ENCODE data around the gene CPAMD8. TPM values are rescaled to one million over a fixed set of nuclear protein-coding genes. Genes with fewer than 3 reads are reported as not detected.

The CPAMD8 gene
- total RNA-seq, 2 donors from 2014 or later, result 134 to 216 TPM

DNA sequence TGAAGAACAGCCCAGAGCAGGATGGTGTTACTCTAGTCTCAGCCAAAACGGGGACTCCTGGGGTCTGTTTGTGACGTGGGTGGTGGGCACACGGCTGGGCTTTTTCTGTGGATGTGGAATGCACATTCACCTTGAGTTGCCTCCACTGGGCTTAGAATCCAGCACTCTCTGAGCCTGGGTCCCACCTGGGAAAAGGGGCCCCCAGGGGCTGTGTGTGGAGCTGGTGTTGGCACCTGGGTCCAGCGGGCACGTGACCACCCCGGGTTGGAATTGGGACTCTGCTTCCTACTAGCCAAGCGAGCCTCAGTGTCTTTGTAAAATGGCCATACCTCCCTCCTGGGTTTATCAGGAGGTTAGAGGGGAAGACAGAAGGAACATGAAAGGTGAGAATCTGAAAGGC is 167.0 kb downstream of the CPAMD8 start:
- no peaks in the 10 kb centered on the region for H3K9me3 ChIP-seq
- WGBS, result 92% methylated on average over 7 of the region's 7 CpGs
- no peak overlapping the region for H3K4me3 ChIP-seq
- DNase-seq (ENCODE audit: low spot score), result no peak
- no peaks in the 10 kb centered on the region for H3K27me3 ChIP-seq (replicated peaks; ENCODE audit: insufficient read depth)
- H3K36me3 ChIP-seq, result peaks cover 0 to 1% of the 10 kb centered on the region in 2 donors
- intact Hi-C loops (cut with DNase I), result no loop called here
- TF ChIP-seq, protein P1, sequence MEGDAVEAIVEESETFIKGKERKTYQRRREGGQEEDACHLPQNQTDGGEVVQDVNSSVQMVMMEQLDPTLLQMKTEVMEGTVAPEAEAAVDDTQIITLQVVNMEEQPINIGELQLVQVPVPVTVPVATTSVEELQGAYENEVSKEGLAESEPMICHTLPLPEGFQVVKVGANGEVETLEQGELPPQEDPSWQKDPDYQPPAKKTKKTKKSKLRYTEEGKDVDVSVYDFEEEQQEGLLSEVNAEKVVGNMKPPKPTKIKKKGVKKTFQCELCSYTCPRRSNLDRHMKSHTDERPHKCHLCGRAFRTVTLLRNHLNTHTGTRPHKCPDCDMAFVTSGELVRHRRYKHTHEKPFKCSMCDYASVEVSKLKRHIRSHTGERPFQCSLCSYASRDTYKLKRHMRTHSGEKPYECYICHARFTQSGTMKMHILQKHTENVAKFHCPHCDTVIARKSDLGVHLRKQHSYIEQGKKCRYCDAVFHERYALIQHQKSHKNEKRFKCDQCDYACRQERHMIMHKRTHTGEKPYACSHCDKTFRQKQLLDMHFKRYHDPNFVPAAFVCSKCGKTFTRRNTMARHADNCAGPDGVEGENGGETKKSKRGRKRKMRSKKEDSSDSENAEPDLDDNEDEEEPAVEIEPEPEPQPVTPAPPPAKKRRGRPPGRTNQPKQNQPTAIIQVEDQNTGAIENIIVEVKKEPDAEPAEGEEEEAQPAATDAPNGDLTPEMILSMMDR (IDR thresholded peaks at IDR 0.05), result no peak
- TF ChIP-seq POLR2AphosphoS5 (IDR thresholded peaks at IDR 0.05) (no peak), POLR2A (IDR thresholded peaks at IDR 0.05) (no peak)
- no peak overlapping the region for H3K27ac ChIP-seq
- H3K4me1 ChIP-seq (replicated peaks), result no peaks in the 10 kb centered on the region

DNA sequence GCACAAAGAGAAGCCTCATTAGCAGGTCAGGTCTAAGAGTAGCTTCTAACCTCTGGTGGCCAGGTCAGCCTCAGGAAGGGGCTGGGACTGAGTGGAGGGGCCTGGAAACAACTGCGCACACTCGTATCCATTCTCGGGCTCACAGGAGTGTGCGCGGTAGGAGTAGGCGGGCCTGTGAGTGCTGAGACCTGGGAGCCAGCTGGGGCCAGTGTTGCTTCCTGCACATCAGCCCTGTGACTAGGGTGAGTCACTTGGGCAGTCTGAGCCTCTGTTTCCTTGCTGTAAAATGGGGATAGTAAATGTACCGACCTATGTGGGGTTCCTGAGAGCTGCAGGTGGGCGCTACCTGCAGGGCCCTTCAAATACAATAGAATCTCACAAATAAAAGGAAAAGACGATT is 170.5 kb downstream of the CPAMD8 start:
- H3K9me3 ChIP-seq, result no peaks in the 10 kb centered on the region
- H3K4me1 ChIP-seq (replicated peaks), result no peaks in the 10 kb centered on the region
- 94% methylated on average over 9 of the region's 9 CpGs for WGBS
- TF ChIP-seq POLR2A (IDR thresholded peaks at IDR 0.05) (no peak), POLR2AphosphoS5 (IDR thresholded peaks at IDR 0.05) (no peak)
- TF ChIP-seq, protein P1 (IDR thresholded peaks at IDR 0.05), result no peak
- H3K27ac ChIP-seq, result no peak overlapping the region
- intact Hi-C loops (cut with DNase I), result no loop called here
- DNase-seq (ENCODE audit: low spot score), result no peak
- H3K4me3 ChIP-seq, result no peak overlapping the region
- H3K36me3 ChIP-seq, result peaks cover 11 to 20% of the 10 kb centered on the region in 2 donors
- H3K27me3 ChIP-seq (replicated peaks; ENCODE audit: insufficient read depth), result no peaks in the 10 kb centered on the region

DNA sequence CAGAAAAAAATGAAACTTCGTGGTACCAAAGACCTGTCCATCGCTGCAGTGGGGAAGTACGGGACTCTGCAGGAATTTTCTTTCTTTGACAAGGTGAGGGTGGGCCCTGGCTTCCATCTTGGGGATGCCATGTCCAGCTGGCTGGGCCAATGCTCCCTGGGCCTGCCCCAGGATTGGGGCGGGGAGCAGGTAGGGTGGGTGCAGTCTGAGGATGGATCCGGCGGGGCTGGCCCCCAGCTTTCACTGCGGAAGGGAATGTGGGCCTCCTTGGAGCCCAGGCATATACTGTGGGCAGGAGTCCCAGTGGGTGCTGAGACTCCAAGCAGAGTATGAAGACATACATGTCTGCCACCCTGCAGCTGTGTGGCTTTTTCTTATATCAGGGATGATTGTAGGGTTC is 173.5 kb downstream of the CPAMD8 start:
- WGBS, result 90% methylated on average over 7 of the region's 7 CpGs
- Histone ChIP-seq H3K4me3 (no peak overlapping the region), H3K4me1 (replicated peaks) (no peaks in the 10 kb centered on the region), H3K27me3 (replicated peaks; ENCODE audit: insufficient read depth) (no peaks in the 10 kb centered on the region), H3K36me3 (peaks cover 11 to 27% of the 10 kb centered on the region in 2 donors), H3K9me3 (no peaks in the 10 kb centered on the region), H3K27ac (no peak overlapping the region)
- intact Hi-C loops (cut with DNase I), result no loop called here
- DNase-seq (ENCODE audit: low spot score), result no peak
- no peak for TF ChIP-seq POLR2AphosphoS5 (IDR thresholded peaks at IDR 0.05)
- no peak for TF ChIP-seq POLR2A (IDR thresholded peaks at IDR 0.05)
- TF ChIP-seq, protein P1 (IDR thresholded peaks at IDR 0.05), result no peak

DNA sequence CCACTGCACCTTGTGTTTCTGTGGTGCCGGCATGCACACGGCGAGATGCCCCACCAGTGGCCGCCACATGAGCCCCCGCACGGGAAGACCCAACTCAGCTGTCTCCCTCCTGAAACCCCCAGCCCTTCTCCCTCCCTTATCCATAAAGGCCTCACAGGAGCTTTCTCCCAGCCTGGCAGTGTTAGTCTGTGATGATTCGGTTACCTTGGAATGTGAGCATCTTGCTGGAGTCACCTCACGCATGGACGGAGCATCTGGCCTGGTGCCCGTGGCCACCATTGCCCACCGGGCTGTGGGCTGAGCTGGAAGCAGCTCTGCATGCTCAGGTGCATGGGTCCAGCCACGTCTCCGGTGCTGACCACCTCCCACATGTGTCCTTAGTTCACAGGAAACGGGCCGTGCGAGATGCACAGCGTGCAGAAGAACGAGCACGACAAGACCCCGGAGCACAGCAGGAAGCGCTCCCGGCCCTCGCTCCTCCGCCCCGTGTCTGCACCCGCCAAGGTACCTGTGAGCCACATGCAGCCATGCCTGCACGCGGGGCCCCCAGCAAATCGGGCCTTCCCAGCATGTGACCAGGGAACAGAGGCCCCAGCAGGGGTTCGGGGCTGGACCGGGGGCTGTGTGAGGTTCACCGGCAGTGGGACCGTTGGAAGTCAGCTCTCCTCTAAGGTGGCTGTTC is 175.4 kb downstream of the CPAMD8 start:
- TF ChIP-seq POLR2AphosphoS5 (IDR thresholded peaks at IDR 0.05) (no peak), POLR2A (IDR thresholded peaks at IDR 0.05) (no peak)
- Histone ChIP-seq H3K27me3 (replicated peaks; ENCODE audit: insufficient read depth) (no peaks in the 10 kb centered on the region), H3K4me1 (replicated peaks) (no peaks in the 10 kb centered on the region), H3K4me3 (no peak overlapping the region), H3K27ac (no peak overlapping the region), H3K36me3 (peaks cover 16 to 44% of the 10 kb centered on the region in 2 donors), H3K9me3 (no peaks in the 10 kb centered on the region)
- intact Hi-C loops (cut with DNase I), result no loop called here
- WGBS, result 94% methylated on average over 31 of the region's 33 CpGs
- DNase-seq (ENCODE audit: low spot score), result no peak

DNA sequence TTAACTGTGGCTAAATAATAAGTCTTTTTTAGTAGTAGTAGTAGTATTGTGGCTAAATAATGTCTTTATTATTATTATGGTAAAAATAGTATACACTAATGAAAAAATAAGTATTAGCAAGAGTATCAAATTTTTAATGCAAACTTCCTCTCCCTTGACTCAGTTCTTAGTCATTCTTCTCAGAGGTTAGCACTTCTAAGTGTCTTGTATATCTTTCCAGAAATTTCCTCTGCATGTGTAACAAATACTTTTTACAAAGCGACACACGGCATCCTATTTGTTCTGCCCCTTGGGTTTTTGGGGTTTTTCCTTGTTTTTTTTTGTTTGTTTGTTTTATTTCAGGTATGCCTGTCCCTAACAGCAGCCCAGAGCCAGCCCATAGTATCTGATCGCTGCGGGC is 176.5 kb downstream of the CPAMD8 start:
- intact Hi-C loops (cut with DNase I), result no loop called here
- H3K4me1 ChIP-seq (replicated peaks), result no peaks in the 10 kb centered on the region
- no peaks in the 10 kb centered on the region for H3K9me3 ChIP-seq
- no peak for TF ChIP-seq POLR2A (IDR thresholded peaks at IDR 0.05)
- TF ChIP-seq, protein P1 (IDR thresholded peaks at IDR 0.05), result no peak
- TF ChIP-seq POLR2AphosphoS5 (IDR thresholded peaks at IDR 0.05), result no peak
- H3K36me3 ChIP-seq, result peaks cover 16 to 45% of the 10 kb centered on the region in 2 donors
- H3K4me3 ChIP-seq, result no peak overlapping the region
- no peak for DNase-seq (ENCODE audit: low spot score)
- no peaks in the 10 kb centered on the region for H3K27me3 ChIP-seq (replicated peaks; ENCODE audit: insufficient read depth)
- H3K27ac ChIP-seq, result no peak overlapping the region
- WGBS, result over 99% methylated on average over 4 of the region's 4 CpGs
